GM12873 (cell line): ENCODE data around the gene MTMR2.

ENCODE experiments used
- CTCF ChIP-seq: IDR thresholded peaks from 2 replicates; pipeline ENCODE4 v1.5.1; 2012; ENCODE audit warnings: low read depth, mild to moderate bottlenecking, moderate library complexity, low read length, control low read depth; ENCODE audit not compliant: insufficient read depth; ENCODE audit errors: missing control alignments

Gene MTMR2

GRCh38 chr11:95788921-95789505 lies 134.9 kb downstream of the MTMR2 start:
- peak; percentile 49 for TF ChIP-seq CTCF
